DMS153 (cell line): ENCODE measurements around the gene SAMM50.

ENCODE experiments used
- DNase-seq: peaks from one replicate; lab custom pipeline; 2025; lab: John Stamatoyannopoulos, UW

Gene SAMM50

DNA sequence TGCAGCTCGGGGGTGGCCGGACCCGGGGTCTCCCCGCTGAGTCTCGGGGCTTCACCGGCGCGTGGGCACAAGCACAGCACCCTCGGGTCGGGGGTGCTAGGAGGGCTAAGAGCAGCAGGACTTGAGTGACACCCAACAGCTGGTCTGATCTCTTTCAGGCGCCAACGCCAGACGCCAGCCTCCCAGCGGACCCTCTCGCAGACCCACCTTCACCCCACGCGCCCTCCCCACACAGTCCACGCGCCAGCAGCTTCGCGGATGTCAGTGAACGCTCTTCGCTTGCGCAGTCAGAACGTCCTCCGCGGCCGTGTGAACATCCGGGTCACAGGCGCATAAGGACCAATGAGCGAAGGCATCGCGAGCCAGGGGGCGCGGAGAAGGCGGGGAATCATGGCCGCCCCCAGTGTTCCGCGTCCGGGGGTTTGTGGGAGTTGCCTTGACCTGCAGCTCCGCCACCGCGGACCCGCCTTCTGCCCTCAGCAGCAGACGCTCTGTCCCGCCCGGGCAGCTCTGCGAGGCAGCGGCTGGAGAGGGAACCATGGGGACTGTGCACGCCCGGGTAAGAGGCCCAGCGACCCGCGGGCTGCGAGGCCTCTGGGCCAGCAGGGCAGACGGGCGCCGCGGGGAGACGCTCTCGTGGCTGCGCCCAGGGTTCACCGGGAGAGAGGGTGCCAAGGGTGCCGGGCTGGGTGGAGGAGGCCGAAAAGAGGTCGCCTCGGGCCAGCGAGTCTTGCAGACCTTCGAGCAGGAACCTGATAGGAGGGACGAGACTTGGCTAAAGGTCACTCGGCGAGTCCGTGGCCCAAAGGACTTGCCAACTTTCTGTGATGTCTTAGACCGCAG, at the start of gene SAMM50:
TSS of gene SAMM50 (plus strand) at position 403 of the 843 bp plus-strand sequence. CDS start at position 539, 136 bp downstream.
- DNase-seq = peak; percentile 86

DNA sequence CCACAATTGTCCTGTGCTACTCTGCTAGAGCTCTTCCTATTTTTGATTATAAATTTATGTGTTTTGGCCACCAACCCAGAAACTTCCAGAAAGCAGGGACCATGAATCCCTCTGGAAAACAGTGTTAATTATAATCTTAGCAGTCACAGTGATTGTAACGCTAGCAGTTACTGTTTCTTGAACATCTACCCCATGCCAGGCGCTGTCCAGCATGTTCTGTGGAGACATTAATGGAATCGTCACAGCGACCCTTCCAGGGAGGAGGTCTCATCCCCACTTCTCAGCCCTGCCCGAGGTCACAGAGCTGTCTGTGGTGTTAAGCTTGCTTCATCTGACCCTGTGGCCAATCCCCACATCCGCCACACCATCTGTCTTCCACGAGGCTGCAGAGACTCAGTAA, 49.6 kb upstream of the SAMM50 start:
- DNase-seq = no peak

GRCh38 chr22:43909708-43910107, 45.5 kb upstream of the SAMM50 start:
- DNase-seq = no peak

DNA sequence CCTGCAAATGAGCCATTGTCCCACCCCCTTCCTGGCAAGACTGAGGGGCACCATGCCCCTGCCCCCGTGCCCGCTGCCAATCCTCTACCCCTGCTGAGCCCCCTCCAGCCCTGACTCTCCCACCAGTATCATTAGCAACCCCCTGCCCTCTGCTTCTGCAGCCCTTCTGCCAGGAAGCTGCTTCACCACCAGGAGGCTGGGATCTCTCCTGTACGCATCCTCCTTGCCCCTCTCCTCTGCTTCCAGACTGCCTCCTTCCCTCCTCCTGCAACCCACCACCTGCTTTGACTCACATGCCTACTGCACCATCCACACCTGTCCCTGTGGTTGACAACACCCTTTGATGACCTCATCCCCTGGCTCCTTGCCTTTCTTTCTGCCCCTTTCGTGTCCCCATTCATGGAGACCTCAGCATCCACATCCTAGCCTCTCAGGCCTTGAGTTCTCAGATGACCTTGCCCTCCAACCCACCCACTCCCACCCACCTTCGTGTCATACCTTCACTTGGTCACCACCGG, 45.0 kb upstream of the SAMM50 start:
- no peak for DNase-seq

GRCh38 chr22:43911351-43911750, 43.9 kb upstream of the SAMM50 start:
- no peak for DNase-seq

- DNase-seq = no peak
Observed at GRCh38 chr22:43917521-43917920, 37.7 kb upstream of the SAMM50 start.

- no peak for DNase-seq
Observed at GRCh38 chr22:43919106-43919973, 35.9 kb upstream of the SAMM50 start.

DNA sequence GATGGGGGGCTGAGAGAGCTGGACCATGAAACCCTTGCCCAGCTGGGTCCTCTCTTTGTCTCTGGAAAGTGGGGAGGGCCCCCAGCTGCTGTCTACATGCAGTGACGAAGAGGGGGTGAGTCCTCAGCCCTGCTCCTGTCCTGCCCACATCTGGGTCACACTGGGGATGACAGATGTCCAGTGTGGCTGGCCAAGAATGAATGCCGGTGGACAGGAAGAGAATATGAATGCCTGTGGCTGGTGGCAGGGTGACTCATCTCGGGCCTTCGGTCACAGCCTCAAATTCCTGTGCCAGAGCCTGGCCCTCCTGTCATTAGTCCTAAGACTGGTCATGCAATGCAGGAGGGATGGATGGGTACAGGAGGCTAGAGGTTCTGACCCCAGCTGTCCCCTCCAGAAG, 33.9 kb upstream of the SAMM50 start:
- no peak for DNase-seq

DNA sequence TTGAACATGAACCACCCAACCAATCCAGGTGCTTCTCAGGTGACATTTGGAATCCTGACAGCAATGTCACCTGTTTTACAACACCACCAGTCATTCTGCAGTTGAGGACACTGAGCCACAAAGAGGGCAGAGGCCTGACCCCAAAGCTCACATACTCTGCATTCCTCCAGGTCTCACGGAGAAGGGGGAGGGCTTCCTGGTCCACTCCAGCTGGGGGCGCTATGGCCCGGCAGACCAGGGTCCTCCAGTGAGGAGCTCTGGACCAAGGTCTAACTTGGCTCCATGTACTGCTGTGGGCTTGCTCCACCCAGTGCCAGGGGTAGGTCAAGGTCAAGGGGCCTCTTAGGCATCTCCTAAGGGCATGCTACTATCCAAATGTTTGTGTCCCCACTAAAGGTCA, 33.1 kb upstream of the SAMM50 start:
- no peak for DNase-seq

GRCh38 chr22:43923191-43923590, 32.1 kb upstream of the SAMM50 start:
- peak; percentile 22 for DNase-seq

DNA sequence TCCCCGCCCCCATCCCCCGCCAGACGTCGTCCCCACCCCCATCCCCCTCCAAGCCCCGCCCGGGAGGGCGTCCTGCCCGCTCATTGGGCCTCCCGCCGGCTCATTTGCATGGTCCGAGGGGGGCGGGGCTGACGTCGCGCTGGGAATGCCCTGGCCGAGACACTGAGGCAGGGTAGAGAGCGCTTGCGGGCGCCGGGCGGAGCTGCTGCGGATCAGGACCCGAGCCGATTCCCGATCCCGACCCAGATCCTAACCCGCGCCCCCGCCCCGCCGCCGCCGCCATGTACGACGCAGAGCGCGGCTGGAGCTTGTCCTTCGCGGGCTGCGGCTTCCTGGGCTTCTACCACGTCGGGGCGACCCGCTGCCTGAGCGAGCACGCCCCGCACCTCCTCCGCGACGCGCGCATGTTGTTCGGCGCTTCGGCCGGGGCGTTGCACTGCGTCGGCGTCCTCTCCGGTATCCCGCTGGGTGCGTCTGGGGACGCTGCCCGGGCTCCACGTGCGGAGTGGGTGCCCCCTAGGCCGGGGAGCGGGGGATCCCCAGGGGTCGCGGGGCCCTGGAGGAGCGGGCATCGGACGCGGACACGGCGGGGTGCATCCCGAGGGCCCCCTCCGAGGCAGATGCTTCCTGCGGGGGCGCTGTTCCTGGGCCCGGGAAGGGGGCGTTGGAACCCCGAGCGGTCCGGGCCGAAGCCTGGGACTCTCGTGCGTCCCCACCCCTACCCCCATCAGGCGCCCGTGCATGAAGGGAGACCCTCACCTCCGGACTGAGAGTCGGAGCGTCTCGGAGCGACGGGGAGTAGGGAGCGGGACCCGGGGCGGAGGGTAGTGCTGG, 31.4 kb upstream of the SAMM50 start, which contains the start of gene PNPLA3:
TSS of gene PNPLA3 (plus strand) at position 175 of the 834 bp plus-strand sequence. CDS start at position 282, 107 bp downstream.
- peak; percentile 63 for DNase-seq

- DNase-seq = no peak
Observed at GRCh38 chr22:43924877-43925276, 30.4 kb upstream of the SAMM50 start.

DNA sequence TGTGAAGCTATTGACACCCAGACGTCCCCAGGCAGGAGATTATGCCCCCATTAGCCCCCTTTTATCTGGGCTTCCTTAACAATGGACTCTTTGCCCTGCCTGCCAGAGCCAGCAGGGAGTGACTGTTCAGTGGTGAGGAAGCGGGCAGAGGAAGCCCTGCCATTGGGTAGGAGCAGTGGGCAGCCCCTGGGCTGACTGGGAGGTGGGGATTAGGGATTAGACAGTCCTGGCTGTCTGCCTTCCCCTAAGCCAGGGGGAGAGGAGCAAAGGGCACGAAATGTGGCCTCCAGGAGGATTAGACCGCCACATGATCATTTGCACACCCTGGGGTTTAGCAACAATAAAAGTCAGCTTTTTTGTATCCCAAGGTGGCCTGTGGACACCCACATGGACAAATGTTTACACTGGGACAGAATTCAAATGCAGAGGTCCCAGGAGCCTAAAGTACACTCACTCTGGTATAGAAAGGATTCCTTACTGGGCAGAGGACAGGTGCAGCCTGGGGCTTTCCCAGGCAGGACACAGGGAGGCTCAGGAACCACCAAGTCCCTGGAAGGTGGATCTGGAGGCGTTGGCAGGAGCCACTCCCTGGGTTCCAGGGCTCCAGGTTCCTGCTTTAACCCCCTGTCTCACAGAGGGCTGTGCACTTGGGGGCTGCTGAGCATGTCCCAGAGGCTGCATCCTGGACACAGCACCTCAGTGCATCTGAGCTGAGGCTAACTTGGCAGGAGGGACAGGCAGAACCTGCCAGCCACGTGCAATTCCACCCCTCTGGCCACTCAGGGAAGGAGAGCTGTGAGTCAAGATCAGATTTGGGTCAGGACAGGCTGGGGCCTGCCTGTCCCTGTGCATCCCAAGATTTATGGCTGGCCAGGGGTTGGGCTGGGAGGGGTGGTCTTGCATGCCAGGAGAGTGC, 29.6 kb upstream of the SAMM50 start:
- DNase-seq = no peak

- DNase-seq = no peak
Observed at GRCh38 chr22:43926349-43926710, 28.9 kb upstream of the SAMM50 start.

DNA sequence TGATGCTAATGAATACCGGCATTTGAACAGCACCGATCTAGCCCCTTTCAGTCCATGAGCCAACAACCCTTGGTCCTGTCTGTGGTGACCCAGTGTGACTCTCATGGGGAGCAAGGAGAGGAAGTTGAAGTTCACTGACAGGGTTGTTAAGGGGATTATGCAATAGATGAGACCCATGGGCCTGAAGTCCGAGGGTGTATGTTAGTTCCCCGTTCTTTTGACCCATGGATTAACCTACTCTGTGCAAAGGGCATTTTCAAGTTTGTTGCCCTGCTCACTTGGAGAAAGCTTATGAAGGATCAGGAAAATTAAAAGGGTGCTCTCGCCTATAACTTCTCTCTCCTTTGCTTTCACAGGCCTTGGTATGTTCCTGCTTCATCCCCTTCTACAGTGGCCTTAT, 26.8 kb upstream of the SAMM50 start:
- DNase-seq = no peak

DNA sequence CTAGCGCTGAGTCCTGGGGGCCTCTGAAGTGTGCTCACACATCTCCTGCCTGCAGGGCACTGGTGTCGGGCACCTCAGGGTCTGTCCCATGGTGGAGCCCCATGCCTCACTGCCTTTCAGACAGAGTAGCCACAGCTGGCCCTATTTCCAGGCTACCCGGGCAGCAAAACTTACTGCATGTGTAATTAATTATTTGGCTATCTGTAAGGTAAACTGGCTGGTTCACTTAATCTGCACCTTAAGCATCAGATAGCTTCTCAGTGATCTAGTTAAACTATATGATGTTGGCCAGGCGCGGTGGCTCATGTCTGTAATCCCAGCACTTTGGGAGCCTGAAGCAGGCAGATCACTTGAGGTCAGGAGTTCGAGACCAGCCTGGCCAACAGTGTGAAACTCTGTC, 26.3 kb upstream of the SAMM50 start:
- DNase-seq = no peak

DNA sequence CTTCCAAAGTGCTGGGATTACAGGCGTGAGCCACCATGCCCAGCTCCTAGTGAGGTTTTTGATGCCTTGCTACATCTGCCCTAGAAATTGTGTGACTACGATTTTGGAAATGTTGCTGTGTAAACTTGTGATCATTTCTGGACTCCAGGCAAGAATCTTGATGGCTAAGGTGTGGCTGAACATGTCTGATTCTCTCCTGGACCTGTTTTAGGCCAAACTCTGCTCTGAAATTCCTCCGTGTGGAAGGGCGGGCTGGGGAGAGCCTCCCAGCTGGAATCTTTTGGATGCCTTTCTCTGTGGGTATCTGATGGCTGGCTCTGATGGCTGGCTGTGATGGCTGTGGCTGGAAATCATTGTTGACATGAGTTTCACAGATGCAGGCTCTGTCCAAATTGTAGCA, 23.5 kb upstream of the SAMM50 start:
- DNase-seq = no peak

GRCh38 chr22:43941449-43941848, 13.8 kb upstream of the SAMM50 start:
- DNase-seq = no peak

GRCh38 chr22:43944670-43945430, 10.4 kb upstream of the SAMM50 start:
- DNase-seq = no peak
